ENCODE measurements around the gene FAM193B.
A peak's percentile ranks its signal among the peaks of the same experiment; 100 is the strongest.
"Not testable (repeated sequence)": the region's sequence is repeated elsewhere in the genome, so short reads cannot be mapped to it uniquely, and the experiment has no call there.

FAM193B gene

GRCh38 chr5:177497292-177498012 lies 56.9 kb downstream of the FAM193B start, which contains the start of gene PDLIM7:
TSS of gene PDLIM7 (minus strand) at chr5:177497604. CDS start at chr5:177496512, 1,092 bp downstream.
- peak; percentile 74 to 80 for DNase-seq

DNA sequence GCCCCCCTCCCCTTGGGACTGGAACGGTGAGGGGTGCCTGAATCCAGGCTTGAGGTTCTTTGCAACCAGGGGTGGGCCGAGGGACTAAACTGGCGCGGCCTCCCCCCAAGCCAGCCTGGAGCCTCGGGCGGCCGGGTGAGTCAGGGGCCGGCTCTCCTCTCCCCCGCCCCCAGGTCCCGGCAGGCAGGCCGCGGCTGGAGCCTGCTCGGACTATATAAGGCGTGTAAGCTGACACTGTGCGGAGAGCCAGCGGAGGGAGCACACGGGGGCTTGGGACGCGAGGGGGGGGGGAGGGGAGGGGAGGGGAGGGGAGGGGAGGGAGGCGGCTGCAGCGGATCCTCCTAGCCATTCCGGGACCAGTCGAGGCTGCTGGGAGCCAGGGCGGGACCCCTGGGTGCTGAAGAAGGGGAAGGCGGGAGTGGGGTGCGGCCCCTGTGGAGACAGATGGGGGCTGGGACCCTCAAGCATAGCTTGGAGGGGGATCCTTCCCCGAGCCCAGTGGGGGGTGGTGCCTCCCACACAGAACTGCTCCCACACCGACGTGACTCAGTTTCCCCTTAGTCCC lies 57.6 kb downstream of the FAM193B start:
- DNase-seq: no peak

DNA sequence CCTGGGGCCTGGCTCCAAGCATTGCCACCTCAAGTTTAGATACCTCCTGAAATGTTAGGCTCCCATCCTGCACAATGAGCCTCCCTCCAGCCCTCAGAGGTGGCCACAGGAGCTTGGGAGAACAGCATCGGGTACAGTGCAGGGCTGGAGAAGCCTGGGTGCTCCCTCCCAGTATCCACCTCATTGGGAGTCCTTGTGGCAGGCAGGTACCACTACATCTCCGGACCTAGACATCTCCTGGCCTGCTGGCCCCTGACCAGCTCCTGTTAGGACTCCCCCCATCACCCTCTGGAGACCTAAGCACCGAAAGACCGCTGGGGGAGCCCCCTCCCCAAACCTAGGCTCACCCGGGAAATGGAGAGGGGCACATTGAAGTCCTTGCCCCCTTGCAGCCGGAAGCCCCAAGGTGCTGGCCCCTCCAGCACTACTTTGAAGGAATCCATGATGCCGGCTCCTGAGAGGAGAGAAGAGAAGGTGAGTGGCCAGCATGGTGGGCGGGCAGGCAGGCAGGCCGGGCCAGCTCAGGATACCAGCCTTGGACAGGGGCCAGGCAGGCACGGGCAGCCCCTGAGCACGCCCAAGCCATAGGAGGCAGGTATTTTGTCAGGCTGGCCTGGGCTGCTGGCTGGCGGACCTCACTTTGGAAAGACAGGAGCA lies 58.2 kb downstream of the FAM193B start:
- DNase-seq: no peak

DNA sequence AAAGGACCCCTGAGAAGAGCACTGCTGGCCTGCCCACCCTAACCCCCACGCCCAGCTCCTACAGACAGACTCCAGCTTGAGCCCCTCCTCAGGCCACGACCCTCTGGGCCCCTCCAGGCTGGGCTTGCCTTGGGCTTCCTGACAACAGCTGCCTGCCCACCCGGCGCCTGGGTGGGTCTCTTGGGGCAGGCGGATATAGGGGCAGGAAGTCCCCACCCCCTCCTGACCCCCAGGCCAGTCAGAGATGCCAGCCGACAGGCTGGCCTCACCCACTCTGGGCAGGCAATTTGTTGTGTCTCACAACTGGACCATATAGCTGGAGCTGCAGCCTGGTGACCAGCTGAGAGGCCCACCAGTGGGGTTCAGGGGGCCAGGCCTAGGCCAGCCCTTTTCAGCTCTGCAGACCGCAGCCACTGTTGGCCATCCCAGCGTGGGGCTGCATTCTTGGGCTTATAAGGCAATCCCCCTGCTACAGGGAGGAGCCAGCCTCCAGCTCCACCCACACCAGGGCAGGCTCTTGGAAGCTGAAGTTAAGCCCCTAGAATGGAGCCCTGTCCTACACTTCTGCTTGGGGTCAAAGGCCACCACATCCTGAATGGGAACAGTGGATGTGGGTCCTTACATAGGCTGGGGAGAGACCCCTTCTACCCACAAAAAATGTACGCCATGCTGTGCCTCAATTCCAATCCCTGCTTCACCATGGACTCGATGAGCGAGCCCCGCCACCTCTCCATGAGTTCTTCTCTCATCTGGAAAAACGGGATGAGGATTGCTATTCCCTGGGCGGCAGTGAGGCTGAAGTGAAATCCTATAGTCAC lies 58.9 kb downstream of the FAM193B start:
- no peak for DNase-seq

GRCh38 chr5:177494346-177495195 lies 59.8 kb downstream of the FAM193B start:
- DNase-seq: no peak

DNA sequence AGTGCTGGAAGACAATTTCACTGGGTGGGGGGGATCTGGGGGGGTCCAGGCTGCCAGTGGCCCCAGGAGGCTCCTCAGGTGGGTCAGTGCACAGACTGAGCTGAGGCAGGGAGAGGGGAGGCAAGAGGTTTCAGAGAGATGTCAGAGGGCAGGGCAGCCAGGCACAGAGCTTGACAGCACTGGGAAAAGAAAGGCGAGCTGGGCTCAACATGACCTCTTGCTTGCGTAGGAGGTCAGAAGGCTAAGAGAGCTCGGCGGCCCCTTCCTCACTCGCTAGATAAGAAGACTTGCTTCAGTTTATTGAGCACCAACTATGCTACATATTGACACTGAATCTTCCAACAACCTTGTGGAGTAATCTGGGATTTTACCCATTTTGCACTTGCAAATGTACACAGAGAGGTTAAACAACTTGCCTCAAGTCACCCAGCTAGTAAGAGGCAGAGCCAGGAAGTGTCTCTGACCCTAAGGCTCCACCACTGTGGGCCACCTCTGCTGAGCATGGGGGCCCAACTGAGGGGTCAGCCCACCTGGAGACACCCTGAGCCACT lies 60.5 kb downstream of the FAM193B start:
- DNase-seq: no peak

- no peak for DNase-seq
Observed at GRCh38 chr5:177492841-177493240, 61.5 kb downstream of the FAM193B start.

GRCh38 chr5:177491983-177492746 lies 62.2 kb downstream of the FAM193B start:
- no peak for DNase-seq

- DNase-seq: no peak
Observed at GRCh38 chr5:177491429-177491945, 62.9 kb downstream of the FAM193B start.

DNA sequence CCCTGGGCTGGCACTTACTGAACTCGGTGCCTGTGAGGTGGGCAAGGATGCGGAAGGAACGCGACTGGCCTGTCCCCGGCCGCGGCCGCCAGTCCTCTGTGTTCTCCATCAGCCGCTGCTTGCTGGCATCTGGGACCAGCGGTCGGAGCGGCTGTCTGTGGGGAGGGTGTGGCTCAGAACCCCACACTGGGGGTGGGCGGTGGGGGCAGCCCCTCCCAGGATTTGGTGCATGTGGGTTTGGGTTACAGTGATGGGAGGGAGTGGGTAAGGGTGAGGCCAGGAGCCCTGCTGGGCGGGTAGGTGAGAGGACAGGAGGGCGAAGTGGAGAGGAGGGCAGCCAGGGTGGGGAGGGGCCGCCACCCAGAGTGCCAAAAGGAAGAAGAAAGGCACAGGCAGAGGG lies 63.4 kb downstream of the FAM193B start:
- no peak for DNase-seq

DNA sequence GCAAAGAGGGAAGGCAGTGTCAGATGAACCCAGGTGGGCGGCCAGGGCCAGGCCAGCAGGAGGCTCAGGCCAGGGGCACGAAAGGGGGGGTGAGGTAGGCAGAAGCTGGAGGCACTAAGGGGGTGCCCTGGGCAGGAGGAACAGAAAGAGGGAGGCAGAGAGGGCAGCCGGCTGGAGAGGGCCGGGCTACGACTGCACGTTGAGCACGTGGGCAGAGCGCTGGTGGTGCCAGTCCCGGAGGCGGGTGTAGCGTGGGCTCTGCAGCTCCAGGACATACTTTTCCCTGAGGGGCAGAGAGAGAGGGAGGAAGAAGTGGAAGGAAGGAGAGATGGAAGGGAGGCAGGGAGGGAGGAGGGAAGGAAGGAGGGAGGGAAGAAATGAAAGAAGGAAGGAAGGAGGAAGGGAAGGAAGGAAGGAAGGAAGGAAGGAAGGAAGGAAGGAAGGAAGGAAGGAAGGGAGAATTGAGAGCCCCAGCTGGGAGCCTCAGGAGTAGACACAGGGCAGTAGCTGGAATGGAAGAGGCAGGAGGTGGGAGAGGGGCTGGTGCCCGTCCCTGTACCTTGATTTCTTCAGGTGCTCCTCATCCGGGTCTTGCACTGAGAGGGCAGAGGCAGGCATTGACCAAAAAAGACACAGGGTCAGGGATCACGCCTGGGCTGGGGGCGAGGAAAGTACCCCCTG lies 63.9 kb downstream of the FAM193B start:
- no peak for DNase-seq

DNA sequence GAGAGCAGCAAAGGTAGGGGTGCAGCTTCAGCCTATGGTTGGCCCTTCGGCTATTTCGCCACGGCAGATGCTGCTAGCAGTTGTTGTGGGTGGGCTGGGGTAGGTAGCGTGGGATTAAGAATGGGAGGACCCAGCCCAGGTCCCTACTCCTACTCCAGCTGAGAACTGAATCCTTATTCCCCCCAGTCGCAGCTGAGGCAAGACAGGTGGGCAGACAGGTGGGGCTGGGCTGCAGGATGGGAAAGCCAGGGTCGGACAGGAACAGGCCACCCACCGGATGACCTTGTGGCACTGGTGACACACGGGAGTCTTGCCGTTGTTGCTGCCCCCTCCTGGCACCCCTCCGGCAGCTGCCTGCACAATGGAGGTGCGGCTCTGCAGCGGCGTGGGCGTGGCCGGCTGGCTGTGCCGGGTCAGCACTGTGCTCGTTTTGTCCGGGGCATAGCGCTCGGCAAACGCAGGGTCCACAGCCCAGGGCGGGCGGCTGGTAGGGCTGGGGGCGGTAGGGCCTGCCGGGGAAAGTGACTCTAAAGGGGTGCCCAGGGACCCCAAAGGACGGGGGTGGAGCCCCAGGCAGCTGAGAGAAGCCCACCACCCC lies 65.1 kb downstream of the FAM193B start:
- no peak for DNase-seq

DNA sequence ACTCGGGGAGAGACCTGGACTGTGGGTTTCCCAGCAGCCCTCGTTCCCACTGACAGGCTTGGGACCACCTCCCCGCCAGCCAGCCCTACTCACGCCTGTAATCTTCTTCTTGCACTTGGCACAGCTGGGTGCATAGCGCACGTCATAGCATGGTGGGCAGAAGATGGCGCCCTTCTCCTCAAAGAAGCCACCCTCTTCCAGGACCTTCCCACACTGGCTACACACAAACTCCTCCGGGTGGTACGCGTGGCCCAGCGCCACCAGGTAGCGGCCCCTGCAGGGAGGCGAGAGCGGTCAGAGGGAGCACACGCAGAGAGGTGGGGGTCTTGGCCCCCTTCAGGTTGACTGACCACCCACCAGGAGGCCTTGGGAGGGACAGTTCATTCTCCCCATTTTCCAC lies 66.4 kb downstream of the FAM193B start:
- DNase-seq: no peak

DNA sequence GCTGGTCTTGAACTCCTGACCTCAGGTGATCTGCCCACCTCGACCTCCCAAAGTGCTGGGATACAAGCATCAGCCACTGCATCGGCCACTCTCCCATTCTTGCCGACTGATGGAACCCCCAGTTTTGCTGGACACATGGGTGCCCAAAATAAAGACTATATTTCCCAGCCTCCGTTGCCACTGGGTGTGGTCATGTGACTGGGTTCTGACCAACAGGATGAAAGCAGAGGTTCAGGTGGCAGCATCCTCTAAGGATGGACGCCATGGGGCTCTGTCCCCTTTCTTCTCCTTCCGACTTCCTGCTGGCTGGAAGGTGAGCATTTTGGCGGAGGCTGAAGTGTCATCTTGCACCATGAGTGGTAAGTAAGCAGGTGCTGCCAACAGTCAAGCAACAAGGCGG lies 67.2 kb downstream of the FAM193B start:
- DNase-seq: no peak

DNA sequence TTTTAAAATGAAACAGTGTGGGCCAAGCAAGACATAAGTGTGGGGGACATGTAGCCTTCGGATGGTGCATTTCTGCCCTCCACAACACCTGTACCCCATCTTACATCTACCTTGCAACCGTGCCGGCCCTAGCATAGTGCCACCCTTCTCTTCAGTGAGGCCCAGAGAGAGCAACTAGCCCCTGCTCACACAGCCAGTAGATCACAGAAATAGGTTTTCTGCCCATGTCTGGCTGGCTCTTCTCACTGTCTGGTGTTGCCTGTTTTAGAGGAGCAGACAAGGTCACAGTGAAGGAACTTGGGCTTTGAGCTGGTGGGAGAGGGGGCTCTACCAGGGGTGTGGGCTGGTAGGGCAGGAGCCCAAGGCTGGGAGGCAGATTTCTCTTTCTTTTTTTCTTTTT lies 68.1 kb downstream of the FAM193B start:
- DNase-seq: no peak

GRCh38 chr5:177485753-177486152 lies 68.6 kb downstream of the FAM193B start:
- not testable (repeated sequence) for DNase-seq

DNA sequence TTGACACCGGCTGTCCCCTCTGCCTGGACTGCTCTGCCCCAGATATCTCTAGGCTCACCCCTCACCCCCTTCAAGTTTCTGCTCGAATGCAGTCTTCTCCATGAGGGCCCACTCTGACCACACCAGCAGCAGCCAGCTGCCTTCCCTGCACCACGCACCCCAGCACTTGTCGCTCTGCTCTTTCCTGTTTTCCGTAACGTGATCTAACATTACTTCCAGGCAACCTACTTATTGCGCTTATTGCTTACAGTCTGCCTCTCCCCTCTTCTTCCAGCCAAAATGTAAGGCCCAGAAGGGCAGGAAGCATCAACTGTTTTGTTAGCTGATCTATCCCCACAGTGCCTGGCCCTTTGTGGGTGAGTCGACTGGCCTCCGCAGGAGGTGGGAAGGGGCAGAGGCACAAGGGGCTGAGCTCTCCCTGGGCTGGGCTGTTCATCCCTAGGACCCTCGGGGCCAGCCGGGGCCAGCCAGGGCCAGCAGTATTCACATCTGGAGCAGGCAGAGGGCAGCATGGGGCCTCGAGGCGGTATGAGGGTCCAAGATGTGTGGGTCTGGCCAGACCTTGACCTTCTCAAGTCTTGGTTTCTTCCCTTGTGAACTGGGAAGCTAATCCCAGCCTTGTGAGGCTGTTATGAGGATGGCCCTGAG lies 69.3 kb downstream of the FAM193B start:
- no peak for DNase-seq

DNA sequence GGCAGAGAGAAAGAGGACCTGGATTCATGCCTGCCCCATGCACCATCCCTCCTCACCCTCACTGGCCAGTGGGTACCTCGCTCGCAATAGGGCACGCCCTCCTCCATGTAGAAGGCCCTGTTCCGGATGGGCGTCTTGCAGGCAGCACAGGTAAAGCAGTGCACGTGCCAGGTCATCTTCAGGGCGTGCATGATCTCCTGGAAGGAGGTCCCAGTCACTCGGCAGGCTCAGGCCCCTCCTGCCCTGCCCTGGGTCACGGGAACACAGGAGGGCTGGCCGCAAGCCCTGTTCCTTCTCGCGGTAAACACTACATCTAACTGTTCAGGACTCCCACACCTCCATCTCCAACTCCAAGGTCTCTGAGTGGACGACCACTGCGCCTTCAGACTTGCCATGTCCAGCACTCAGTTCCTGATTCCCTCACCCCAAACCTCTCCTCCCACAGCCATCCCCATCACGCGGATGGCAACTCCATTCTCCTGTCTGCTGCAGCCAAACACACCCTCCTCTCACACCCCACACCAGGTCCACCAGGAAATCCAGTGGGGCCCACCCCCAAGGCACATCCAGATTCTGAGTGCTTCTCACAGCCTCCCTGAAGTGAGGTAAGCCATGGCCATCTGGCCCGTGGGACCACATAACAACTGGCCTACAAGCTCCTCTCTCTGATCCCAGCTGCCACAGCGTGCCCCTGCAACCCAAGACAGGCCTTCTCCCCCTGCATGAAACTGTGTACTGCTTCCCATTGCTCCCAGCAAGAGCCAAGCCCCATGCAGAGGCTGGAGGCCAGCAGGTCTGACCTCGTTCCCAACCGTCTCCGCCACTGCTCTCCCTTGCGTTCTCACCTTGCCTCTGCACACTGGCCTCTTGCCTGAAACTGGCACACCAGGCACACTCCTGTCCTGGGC lies 70.1 kb downstream of the FAM193B start:
- no peak for DNase-seq
